ENCODE results near the gene SH3PXD2A.

DNA sequence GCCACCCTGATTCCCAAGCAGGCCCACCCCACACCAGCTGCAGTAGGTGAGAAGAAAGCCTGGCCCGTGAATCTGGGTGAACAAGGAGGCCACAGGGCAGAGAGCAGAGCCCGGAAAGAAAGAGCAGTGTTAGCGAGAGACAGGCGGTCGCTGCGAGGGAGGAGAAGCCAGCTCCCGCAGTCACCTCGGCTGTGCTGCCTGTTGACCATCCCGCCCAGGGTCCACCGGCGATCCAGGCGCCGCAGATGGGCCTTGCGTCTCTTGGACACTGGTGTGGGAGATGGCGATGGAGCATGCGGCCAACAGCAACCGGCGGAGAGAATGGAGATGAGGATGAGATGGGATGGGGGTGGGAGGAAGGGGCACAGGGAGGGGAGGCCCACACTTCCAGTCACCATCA lies 233.1 kb downstream of the SH3PXD2A start:
- TF ChIP-seq ZNF274 (IDR thresholded peaks at IDR 0.05; ENCODE audit: low read length), result no peak
- no peak for TF ChIP-seq ZNF274 (tag by site-specific recombination; IDR thresholded peaks at IDR 0.05; ENCODE audit: borderline replicate concordance)
- no peak for TF ChIP-seq ZNF354C (tag by site-specific recombination; IDR thresholded peaks at IDR 0.05; ENCODE audit: borderline replicate concordance, low read depth)
